Stimulated activated CD8-positive, alpha-beta memory T cell treated with anti-CD3 and anti-CD28 coated beads, Interleukin-7, amount 100 ng/mL, for 1 hour (primary cell): Measurements from ENCODE around the gene PTPN21.

Source experiments
- DNase-seq, 2 donors: peaks; one replicate each; pipeline ENCODE4 v3.0.0-alpha.2; 2020; ENCODE audit warnings: low read depth in 2 of 2

Gene PTPN21

DNA sequence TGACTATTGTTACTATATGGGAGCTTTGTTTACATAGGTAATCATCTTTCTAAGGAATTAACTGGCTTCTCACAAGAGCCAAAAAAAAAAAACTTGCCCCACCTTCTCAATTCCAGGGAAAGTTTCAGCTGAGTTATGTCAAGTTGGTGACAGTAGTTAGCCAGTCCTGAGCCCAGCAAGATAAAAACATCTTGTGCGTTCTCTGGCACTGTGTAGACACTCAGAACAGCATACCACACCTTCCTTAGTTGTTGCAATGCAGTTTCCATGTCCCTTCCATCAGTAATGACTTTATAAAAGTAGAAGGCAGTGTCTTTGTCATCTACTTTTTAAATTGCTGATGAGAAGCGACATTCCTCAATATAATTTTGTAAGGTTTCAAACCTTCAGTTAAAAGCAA is 50.2 kb downstream of the PTPN21 start:
- no peak for DNase-seq

DNA sequence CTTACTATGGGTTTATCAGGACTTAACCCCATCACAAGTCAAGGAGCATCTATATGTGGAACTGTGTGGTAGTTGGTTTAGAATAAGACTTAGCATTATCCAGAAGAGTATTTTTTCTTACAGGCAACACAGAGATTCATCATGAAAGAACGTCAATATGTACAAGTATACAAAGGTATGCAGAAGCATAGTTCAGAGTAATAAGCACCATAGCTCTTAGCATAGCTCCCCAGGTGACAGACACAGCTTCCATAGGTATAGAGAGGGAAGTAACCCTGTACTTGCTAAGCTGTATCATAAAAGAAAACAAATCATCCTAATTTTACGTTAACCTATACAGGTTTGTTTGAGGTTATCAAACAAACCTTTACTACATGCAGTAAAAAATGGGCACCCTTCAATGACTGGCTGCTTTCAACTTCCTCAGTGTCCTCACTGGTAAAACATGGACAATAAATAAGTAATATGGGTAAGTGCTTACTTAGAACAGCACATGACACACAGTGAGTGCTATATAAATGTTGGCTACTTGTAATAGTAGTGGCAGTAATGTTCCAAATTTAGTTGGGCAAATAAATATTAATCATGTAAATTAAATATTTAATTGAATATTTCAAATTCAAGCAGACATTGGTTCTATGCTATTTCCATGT is 50.9 kb downstream of the PTPN21 start:
- DNase-seq, result no peak

DNA sequence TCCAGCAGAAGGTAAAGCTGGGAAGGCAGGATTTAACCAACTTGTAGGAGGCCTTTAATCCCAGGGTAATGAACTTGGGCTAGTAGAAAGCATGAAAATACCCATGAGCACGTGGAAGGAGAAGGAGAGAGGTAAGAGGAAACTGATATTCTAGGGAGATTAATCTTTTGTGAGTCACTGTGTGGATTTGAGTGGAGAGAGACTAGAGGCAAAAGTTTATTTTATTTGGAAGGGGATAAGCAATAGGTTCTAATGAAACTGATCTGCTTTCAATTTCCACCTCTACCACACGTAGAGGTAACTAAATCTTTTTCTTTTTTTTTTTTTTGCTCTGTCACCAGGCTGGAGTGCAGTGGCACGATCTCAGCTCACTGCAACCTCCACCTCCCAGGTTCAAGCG is 52.1 kb downstream of the PTPN21 start:
- no peak for DNase-seq

DNA sequence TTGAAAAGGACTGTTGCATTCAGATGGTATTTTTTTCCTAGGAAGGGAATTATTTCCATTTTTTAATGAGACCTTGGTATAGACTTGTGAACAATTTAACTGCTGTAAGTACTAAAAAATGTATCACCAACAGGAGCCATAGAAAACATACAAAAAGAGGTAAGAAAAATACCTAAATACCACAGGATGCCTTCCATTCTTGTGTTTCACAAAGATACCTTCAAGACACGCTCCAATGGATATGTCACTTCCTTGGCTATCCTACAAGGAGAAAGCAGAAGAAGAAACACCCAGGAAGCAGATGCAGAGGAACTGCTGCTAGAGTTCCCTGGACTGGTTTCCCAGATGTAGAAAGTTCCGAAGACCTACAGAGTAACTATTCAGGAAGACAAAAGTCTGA is 54.2 kb downstream of the PTPN21 start:
- no peak for DNase-seq

DNA sequence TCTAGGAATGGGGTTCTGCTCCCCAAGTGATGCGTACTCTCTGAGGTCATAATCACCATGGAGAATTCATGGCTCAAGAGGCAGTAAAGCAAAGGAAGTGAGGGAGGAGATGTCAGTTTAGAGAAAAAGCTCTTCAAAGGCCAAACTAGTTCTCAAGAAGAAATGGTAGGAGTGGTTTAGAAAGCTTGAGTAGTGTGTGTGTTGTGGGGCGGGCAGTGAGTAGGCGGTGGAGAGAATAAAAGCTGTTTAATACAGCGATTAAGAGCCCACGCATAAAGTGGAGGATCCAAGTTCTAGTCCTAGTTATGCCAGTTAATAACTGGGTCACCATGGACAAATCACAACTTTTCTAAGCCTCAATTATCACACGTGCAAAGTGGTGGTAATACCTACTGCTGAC is 55.6 kb downstream of the PTPN21 start:
- no peak for DNase-seq

DNA sequence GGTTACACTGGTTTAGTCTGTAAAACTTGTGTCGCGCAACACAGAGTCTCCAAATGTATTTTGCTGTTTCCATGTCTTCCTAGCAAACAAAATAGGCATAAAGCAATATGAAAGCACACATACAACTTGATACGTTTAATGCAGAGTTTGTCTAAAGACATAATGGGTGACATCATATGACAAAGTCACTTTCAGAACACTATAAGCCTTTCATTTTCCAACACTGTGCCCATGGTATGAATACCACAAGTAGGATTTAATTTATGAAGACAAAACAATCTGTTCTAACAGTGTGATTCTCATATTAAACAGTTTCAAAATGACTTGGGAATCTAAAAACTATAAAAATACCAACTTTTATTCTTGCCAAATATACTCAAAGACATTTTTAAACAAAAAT is 58.4 kb downstream of the PTPN21 start:
- DNase-seq, result no peak

DNA sequence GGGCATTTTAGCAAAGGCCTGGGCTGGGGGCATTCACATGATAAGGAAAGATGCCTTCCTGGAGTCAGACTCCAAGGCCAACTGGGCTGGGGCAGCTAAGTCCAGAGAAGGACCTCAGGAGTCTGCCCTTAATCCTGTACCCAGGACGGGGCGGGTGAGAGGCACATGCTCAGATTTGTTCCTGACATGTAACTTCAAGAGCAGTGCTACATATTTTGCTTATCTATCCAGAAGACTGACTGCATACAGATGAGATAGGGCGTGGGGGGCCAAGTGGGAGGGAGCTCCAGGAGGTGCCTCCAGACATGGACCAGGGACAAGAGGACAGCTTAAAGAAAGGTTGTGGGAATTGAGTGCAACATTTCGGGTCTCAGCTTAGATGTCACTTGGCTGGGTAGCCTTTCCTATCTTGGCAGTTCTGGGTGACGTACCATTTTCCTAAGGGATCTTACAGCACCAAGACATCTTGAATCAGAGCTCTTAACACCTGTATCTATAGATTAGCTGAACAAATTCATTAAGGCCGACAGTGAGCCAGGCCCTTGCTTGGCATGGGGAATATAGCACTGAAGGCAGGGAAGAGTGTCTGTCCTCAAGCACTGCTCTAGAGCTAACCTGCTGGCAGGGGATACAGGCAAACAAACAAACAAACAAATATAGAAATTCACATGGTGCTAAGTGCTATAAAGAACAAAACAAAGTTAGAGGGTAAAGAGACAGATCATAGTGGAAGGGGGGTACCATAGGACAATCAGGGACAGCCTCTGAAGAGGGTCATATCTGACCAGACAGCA is 61.2 kb downstream of the PTPN21 start:
- DNase-seq, result no peak

DNA sequence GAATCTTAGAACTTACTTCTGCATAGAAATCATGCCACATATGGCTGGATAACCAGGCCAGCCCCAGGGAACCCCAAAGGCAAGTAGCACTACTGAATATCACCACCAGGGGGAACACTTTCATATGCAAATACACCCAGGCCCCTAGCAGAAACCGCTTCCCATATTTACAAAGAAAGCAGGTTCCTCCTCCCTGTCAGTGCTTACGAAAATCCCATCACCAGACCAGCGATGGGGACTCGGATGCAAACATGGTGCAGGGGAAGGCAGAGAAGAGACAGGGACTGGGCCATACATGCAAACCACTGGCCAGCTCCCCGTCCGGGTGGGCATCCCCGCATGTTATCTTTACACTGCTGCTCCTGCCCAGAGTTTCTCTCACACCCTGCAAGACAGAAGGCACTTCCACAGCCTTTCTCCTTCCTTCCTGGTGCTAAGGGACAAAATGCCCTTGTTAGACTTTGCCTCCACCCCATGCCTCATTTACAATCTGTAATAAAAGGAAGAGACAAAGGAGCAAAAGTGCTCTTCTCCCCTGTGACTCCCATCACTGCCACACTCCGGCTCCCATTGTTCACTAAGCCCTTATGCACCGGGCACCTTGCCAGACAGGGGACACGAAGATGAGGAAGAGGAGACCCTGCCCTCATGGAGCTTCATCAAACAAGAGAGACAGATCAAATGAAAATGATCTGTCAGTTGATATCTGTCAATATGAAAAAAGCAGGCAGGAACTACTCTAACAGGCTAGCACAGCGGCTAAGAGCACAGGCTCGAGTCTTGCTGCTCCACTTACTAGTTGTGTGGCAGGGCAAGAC is 62.3 kb downstream of the PTPN21 start:
- peak; percentile 16 to 30 for DNase-seq

DNA sequence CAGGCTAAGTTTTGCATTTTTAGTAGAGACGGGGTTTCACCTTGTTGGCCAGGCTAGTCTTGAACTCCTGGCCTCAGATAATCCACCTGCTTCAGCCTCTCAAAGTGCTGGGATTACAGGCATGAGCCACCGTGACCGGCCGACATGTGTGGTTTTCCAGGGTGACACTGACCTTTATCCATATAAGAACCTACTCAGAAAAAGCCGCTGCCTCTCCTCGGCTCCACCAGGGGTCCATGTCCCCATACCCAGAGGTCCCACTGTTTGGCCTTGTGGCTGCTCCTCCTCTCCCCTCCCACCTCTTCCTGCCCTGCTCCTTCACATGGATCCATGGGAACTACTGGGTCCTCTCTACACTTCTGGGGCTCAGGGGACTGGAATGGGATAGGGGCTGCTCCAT is 64.6 kb downstream of the PTPN21 start:
- DNase-seq, result no peak

DNA sequence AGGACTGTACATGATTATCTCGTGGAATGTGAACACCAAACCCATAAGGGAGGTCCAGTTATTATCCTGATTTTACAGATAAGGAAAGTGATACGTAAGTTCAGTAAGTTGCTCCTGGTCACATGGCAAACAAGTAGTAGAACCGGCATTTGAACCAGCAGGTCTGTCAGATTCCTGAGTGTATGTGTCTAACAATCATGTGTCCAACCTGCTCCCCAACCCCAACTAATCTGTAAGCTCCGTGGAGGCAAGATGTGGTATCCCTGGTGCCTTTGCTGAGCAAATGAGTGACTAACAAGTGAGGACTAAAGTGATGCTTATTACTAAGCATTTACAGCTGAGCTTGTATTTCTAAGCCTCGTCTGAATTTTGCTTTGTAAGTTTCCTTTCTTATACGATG is 65.9 kb downstream of the PTPN21 start:
- no peak for DNase-seq

DNA sequence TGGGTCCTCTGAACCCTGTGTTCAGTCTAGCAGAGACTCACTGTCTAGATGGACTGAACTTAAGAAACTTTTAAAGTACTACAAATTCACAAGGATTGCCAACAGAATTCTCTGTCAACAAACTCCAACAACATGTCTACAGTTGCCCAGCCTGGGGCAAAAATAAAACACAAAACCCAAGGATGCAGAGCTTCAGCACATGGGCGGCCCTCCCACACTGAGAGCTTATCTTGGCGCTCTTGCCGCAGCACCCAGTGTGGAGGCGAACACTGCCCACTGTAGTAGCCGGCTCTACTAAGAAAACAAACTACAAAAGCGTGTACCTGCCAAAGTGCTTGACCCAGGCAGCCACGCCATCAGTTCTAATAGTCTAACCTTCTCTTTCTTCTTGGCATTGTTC is 66.7 kb downstream of the PTPN21 start:
- DNase-seq, result no peak

DNA sequence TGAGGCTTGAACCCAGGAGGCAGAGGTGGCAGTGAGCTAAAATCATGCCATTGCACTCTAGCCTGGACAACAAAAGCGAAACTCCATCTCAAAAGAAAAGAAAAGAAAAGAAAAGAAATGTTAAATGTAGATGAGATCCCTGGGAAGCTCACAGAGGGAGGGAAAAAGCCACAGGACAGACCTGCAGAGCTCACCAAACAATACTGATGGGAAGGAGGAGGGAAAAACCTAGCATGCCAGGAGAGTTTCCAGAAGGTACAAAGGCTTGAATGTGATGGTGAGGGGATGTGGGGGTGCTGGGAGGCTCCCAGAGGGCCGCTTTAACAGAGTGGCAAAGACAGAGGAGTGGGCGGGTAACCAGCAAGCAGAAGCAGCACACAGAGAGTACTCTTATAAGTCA is 72.3 kb downstream of the PTPN21 start:
- no peak for DNase-seq

DNA sequence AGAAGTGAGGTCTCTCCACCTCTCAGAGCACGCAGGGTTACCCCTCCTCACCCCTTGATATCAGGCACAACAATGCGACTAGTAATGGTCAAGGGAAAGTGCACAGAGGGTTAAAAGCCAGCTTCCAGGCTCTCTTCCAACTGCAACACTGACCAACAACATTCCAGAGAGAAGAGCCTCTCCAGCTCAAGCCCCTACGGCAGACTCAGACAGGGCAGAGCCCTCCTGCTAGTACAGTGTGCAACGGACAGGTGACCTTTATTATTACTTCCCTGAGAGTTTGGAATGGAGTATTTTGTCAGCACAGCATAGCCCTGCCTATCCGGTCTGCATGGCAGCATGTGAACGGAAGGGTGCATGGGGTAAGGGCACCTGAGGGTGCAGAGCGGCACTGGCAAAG is 73.0 kb downstream of the PTPN21 start:
- DNase-seq, result no peak

DNA sequence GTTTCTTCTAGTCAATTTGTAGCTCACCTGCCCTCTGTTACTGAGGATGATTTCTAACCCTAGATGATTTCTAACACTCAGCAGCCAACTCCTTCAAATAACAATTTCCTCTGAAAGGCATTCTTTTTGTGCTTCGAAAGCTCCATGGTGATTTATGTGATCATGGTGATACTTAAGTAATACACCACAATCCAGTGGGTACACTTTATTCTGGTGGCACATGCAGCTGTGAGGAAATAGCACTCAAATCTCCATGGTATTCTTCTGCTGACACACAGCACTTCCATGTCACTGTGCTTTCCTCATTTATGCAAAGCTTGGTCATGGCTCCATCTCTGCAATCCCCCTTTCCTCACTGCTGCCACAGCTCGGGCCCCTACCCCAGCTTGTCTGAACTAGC is 73.7 kb downstream of the PTPN21 start:
- no peak for DNase-seq

DNA sequence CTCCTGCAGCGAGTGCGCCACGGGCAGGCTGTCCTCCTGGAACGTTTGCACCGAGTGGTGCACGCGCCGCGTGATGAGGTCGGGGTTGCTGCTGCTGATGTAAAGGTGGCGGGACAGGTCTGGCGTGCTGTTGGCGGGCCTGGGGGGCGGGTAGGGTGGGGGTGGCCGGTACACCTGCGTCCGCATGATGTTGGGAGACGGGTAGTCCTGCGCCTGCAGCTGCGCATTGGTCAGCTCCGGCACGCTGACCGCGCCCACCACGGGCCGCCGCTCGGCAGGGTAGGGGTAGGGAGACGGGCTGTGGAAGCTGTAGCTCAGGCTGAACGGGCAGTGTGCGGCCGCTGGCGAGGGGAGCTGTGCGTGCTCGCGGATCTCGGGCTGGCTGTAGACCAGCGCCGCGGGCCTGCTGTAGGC is 75.2 kb downstream of the PTPN21 start:
- DNase-seq, result no peak

DNA sequence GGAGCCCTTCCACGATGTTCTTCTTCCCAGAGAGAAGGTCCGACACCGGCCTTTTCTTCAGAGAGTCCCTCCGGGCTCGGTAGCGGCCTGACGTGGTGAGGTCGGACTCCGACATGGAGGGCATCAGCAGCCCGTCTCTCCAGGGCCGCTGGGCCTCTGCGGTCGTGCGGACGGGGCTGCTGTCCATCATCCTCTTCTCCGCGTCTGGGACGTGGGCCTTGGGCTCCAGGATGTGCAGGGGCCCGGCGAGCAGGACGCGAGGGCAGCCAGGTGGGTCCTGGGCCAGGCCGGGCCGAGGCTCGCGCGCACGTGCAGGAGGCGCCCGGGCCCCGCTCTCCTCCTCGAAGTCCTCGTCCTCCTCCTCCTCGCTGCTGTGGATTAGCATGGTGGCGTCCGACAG is 75.9 kb downstream of the PTPN21 start:
- no peak for DNase-seq

DNA sequence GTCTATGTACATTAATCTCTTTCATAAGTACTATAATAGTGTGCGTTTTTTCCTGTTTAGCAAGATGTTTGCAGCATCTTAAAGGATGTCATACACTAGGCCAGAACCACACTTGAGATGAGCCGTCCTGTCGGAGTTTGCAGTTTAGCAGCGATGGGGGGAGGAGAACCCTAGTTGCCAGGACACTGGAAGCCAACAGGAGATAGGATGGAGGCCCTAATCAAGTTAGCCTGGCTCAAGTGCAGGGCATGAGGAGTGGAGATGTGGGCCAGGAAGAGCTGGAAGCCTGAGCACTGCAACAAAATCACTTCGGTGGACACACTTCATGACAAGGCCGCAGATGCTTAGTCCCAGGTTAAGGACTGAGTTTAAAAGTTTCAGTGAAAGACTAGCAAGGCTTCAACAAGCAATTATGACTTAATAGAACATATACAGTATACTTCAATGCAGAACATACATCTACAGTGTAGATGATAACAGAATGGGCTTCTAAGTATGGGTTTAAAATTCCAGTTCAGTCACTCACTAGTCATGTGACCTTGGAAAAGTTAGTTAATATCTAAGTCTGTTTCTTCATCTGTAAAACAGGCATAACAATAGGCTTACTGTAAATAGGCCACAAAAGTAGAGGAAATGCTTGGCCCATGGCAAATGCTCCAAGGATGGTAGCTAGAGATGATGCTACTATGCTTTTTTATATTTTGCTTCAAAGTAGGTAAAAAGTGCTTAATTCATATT is 77.1 kb downstream of the PTPN21 start:
- no peak for DNase-seq

DNA sequence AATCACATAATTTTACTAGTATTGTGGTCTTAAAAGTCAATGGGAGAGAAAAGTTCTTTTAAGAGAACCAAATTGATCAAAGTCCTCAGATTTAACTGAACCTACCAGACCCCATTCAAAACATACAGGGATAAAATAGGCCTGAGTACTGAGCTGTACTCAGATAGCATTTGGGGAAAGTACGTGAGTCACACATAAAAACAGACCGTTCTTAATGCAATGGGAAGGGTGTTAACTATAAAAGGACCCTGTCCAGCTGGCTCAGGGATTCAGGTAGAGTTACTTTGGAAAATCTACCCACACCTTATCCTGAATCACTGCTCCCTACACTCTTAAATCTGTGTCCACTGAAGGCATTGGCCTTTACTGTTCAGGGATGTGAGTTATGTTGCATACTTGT is 78.0 kb downstream of the PTPN21 start:
- no peak for DNase-seq

DNA sequence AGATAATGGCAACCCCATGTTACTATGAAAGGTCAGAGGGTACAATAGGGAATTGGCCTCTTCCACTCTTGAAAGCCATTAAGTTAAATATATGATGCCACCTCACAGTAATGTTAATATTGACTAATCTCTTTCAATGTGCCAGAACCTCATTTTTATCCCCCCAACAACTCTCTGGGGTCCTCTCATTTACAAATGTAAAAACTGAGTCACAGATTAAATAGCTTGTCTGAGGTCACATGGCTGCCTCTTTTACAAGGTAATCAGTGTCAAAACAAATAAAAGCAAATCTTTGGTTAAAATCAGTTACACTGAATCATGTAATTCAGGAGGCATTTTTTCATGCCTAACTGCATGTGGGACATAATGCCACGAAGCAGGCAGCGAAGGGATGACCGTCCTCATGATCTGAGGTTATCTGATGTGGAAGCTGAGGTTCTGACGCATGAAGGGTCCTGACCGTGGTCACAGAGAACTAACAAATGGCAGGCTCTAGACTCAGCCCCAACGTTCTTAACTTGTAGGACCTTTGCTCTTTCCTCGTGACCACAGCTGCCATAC is 78.5 kb downstream of the PTPN21 start:
- no peak for DNase-seq

DNA sequence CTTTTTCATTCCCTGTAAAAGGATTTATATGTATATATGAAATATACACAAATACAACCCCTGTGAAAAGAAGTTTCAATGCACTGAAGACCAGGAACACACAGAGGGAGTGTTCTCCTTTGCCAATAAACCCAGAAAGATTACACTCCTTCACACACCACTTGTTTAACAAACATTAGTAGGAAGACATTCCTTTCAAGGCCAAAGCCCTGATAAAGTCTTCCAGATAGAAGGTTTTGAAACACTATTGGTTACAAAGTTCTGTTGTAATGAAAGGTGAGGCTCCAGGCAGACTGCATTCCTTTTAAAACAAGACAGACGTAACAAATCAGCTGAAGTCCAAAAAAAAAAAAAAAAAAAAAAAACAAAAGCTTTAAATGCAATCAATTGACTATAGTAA is 81.0 kb downstream of the PTPN21 start:
- no peak for DNase-seq

DNA sequence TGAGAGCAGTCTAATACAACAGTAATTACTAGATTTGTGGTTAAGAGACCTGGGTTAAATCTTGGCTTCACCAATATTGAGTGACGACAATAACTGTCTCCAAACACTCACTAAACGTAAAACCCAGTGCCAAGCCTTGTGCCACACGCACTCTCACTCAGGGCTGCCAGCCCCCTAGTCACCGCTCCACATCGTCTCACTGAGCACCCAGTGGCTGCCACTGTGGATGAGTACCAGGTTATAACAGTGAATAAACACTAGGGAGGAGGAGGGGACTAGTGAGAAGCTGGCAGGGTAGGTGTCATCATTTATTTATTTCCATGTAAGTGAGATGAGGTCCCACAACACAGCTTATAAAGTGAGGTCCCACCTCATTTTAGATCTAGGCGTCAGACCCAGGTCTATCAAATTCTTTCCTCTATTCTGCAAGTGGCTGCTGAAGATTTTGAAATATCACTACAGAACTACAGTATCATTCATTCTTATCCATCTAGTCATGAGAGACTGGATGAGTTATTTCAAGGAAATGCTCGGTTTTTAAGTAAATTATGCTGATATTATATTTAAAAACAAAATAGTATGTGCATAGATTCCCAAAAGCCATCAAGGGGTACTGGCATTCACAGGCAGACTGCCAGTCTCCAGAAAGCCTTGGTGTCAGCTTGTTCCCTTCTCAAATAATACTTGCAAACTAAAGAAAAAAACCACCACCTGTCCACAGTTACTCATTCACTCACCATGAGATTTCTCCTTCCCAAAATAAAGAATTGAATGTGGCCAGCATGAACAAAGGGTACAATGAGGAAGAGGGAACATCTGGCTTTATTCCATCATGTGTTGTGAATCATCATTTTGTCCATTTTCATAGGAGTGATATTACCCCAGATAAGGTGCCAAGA is 84.0 kb downstream of the PTPN21 start:
- DNase-seq, result no peak
